Tibial artery (tissue), 4 donors: Measurements from ENCODE around the gene GRAMD2B.
A peak's percentile ranks its signal among the peaks of the same experiment; 100 is the strongest.

ENCODE experiments used
- DNase-seq, 2 donors: peaks; one replicate each; pipeline ENCODE4 v3.0.0-alpha.2; 2019
- H3K27ac ChIP-seq, 2 donors: fragments of 200-600 bp; sonication (generic) in 1 of 2; 1 replicate in 1 of 2; 2 replicates in 1 of 2; pipeline ENCODE4 v1.5.1; 2018 to 2019; ENCODE audit warnings: mild to moderate bottlenecking in 1 of 2
- H3K27me3 ChIP-seq, 2 donors: fragments of 200-600 bp; sonication (generic) in 1 of 2; one replicate each; pipeline versions ENCODE4 v1.5.1 to v1.6.0; 2016 to 2019
- H3K36me3 ChIP-seq, 3 donors: fragments of 200-600 bp; sonication (generic) in 2 of 3; one replicate each; pipeline ENCODE4 v1.5.1; 2016 to 2019; ENCODE audit warnings: mild to moderate bottlenecking in 2 of 3
- H3K4me1 ChIP-seq, 4 donors: fragments of 200-600 bp; sonication (generic) in 2 of 4; 1 replicate in 3 of 4; 2 replicates in 1 of 4; pipeline ENCODE4 v1.5.1; 2016 to 2019
- H3K4me3 ChIP-seq, 2 donors: fragments of 200-600 bp; sonication (generic) in 1 of 2; 1 replicate in 1 of 2; 2 replicates in 1 of 2; pipeline ENCODE4 v1.5.1; 2018 to 2019; ENCODE audit warnings: mild to moderate bottlenecking in 2 of 2
- H3K9me3 ChIP-seq, 3 donors: fragments of 200-600 bp; sonication (generic) in 1 of 3; one replicate each; pipeline ENCODE4 v1.5.1; 2016 to 2019
- intact Hi-C: fragments of 100-400 bp; cut with DNase I; formaldehyde crosslinking; loops from one replicate; pipeline ENCODE4 v1.15.0; 2023; ENCODE audit warnings: low total_unique reads
- TF ChIP-seq, protein P1 (sequence below), 2 experiments: fragments of 200-600 bp in 1 of 2; fragments of 450-650 bp in 1 of 2; IDR thresholded peaks; one replicate each; pipeline ENCODE4 v1.5.1; 2017 to 2019; ENCODE audit warnings: antibody characterized with exemption in 2 of 2, mild to moderate bottlenecking in 1 of 2, moderate library complexity in 1 of 2

GRAMD2B gene

DNA sequence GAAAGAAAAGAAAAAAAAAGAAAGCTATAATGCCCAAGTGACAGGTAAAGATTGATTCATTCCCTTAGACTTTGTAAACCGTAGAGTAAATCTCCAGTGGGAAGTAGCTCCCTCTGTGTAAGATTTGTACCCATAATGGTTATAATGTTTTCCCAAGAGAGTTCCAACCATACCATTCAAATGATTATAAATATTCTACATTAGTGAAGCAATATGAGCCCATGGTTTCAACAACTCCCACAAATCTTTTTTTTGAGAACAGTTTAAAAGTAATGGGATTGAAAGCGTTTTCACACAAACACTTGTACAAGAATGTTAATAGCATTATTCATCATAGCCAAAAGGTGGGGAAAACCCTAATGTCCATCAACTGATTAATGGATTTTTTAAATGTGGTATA, 58.0 kb downstream of the GRAMD2B start:
- Histone ChIP-seq H3K27ac (no peak overlapping the region), H3K4me3 (no peak overlapping the region), H3K27me3 (no peaks in the 10 kb centered on the region), H3K9me3 (no peaks in the 10 kb centered on the region), H3K36me3 (peaks cover 48 to 65% (median 57%) of the 10 kb centered on the region in 3 donors), H3K4me1 (peaks cover 0 to 51% (median 25%) of the 10 kb centered on the region in 4 donors)
- no peak for DNase-seq
- intact Hi-C loops, result no loop called here
- TF ChIP-seq, protein P1, sequence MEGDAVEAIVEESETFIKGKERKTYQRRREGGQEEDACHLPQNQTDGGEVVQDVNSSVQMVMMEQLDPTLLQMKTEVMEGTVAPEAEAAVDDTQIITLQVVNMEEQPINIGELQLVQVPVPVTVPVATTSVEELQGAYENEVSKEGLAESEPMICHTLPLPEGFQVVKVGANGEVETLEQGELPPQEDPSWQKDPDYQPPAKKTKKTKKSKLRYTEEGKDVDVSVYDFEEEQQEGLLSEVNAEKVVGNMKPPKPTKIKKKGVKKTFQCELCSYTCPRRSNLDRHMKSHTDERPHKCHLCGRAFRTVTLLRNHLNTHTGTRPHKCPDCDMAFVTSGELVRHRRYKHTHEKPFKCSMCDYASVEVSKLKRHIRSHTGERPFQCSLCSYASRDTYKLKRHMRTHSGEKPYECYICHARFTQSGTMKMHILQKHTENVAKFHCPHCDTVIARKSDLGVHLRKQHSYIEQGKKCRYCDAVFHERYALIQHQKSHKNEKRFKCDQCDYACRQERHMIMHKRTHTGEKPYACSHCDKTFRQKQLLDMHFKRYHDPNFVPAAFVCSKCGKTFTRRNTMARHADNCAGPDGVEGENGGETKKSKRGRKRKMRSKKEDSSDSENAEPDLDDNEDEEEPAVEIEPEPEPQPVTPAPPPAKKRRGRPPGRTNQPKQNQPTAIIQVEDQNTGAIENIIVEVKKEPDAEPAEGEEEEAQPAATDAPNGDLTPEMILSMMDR (IDR thresholded peaks at IDR 0.05), result no peak

DNA sequence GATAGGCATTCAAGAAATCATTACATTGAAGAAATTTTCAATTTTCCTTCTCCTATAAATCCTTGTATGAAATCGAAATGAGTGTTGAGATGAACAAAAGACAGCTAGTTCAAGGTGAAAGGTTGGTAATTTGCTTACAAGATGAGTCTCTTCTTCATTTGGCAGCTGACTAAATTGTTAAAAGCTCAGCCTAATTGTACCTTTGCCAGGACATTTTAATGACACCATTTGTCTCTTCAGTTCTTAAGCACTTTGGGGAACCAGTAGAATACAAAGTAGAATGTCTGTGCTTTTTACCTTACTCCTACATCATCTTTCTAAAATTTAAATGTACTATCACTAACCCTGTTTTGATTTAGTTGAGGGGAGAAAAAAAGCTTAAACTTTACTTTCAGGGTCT, 59.4 kb downstream of the GRAMD2B start:
- Histone ChIP-seq H3K27me3 (no peaks in the 10 kb centered on the region), H3K27ac (no peak overlapping the region), H3K4me3 (no peak overlapping the region), H3K4me1 (peaks cover 0 to 49% (median 18%) of the 10 kb centered on the region in 4 donors), H3K36me3 (peaks cover 62 to 79% (median 69%) of the 10 kb centered on the region in 3 donors), H3K9me3 (no peaks in the 10 kb centered on the region)
- TF ChIP-seq, protein P1 (IDR thresholded peaks at IDR 0.05), result no peak
- DNase-seq, result no peak
- intact Hi-C loops, result no loop called here

DNA sequence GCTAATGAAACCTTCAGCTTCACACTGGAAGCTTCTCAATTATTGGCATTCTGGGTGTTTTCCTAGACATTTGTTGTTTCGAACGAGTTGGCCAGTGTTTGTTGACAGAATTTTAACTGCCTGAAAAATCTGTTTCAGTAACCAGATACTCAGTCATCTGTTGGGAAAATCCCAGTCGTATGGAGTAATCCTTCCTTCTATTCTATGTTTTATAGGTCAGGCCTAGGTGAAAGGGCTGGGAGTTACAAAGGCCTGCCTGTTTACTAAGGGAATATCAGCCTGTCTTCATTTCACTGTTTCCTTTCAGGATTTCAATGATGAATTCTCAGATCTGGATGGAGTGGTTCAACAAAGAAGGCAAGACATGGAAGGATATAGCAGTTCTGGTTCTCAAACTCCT, 59.9 kb downstream of the GRAMD2B start:
- Histone ChIP-seq H3K27me3 (no peaks in the 10 kb centered on the region), H3K4me3 (no peak overlapping the region), H3K36me3 (peaks cover 67 to 84% (median 74%) of the 10 kb centered on the region in 3 donors), H3K4me1 (peaks cover 0 to 43% (median 14%) of the 10 kb centered on the region in 4 donors), H3K27ac (peak overlapping the region; percentile 25 to 60), H3K9me3 (no peaks in the 10 kb centered on the region)
- TF ChIP-seq, protein P1 (IDR thresholded peaks at IDR 0.05), result no peak
- intact Hi-C loops, result no loop called here
- no peak for DNase-seq

DNA sequence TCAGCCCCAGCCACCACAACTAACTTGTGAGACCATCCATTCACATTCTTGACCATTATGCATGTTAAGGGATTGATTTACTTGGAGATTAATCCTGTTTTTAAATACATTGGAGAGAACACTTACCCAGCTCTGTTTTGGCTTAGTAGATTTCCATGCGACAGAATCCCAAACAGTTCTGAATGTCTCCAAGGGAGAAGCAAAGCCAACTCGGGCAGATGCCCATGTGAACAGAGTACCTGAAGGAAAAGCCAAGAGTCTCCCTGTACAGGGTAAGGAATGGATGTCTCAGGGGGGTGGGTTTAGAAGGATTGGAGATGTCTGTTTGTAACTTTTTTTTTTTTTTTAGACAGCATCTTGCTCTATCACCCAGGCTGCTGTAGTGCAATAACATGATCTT, 61.0 kb downstream of the GRAMD2B start:
- no peak for DNase-seq
- Histone ChIP-seq H3K4me1 (peaks cover 0 to 32% (median 7%) of the 10 kb centered on the region in 4 donors), H3K27ac (peak overlapping the region; percentile 2 to 60), H3K4me3 (no peak overlapping the region), H3K36me3 (peaks cover 78 to 89% (median 81%) of the 10 kb centered on the region in 3 donors), H3K9me3 (no peaks in the 10 kb centered on the region), H3K27me3 (no peaks in the 10 kb centered on the region)
- intact Hi-C loops, result no loop called here
- TF ChIP-seq, protein P1 (IDR thresholded peaks at IDR 0.05), result no peak

DNA sequence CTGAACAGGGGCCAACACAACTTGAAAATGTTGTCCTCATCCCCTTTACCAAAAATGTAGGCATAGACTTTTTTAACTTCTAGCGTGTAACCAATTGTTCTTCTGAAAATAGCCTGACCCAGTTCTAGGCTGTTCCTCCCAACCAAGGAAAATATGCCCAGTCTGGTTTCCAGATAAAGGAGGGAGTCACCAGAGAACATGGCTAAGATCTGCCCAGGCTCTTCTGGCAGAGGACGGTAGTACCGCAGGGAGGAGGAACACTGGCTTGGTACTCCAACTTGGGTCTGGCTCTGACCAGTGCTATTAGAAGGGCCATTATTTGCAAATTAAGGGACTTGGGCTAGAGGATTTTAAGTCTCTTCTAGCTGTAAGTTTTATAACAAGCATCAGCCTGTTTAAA, 63.1 kb downstream of the GRAMD2B start:
- H3K36me3 ChIP-seq, result peaks cover 80 to 91% (median 82%) of the 10 kb centered on the region in 3 donors
- intact Hi-C loops, result no loop called here

More for the DNA sequence above, 63.1 kb downstream of the GRAMD2B start:
- Histone ChIP-seq H3K27me3 (no peaks in the 10 kb centered on the region), H3K4me1 (peaks cover 0 to 17% (median 7%) of the 10 kb centered on the region in 4 donors), H3K9me3 (no peaks in the 10 kb centered on the region), H3K4me3 (no peak overlapping the region), H3K27ac (peak overlapping the region; percentile 29 to 60)
- TF ChIP-seq, protein P1 (IDR thresholded peaks at IDR 0.05), result no peak
- no peak for DNase-seq
